ENCODE data around the gene CDH19.
"Not testable (repeated sequence)": the region's sequence is repeated elsewhere in the genome, so short reads cannot be mapped to it uniquely, and the experiment has no call there.

The CDH19 gene

GRCh38 chr18:66562279-66562678 lies 41.6 kb downstream of the CDH19 start:
- no peak for DNase-seq (ENCODE audit: low spot score)

GRCh38 chr18:66560094-66560493 lies 43.8 kb downstream of the CDH19 start:
- no peak for DNase-seq (ENCODE audit: low spot score)

DNA sequence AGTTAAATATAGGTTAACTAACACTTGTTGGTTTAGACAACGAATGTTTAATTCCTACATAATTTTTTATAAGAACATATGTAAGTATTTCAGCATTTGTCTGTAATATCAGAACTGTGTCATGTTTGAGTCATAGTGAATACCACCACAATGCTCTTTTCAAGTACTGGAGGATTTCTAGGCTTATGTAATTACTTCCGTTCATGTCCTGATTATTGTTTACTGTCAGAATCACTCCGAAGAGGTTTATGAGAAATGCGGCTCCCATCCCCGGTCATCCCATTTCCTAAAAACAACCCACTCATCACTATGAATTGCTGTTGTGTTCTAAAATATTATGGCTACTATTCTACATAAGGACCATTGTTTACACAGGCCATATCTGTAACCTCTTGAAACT lies 45.1 kb downstream of the CDH19 start:
- no peak for DNase-seq (ENCODE audit: low spot score)

DNA sequence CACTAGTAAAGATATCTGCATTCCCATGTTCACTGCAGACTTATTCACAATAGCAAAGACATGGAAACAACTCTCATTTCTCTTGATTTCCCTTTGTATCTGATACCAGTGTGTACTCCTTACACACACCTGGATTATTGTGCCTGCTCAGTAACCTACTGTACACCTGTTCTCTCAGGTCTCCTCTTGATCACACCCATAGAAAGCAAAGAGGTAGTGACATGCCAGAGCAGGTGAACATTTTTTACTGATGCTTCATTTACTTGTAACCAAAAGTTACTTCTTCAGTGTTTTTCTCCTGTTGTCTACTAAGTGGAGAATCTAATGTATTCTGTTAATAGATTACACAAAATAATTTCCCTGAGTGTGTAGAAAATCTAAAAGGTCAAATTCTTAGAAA lies 46.8 kb downstream of the CDH19 start:
- DNase-seq (ENCODE audit: low spot score) = no peak

DNA sequence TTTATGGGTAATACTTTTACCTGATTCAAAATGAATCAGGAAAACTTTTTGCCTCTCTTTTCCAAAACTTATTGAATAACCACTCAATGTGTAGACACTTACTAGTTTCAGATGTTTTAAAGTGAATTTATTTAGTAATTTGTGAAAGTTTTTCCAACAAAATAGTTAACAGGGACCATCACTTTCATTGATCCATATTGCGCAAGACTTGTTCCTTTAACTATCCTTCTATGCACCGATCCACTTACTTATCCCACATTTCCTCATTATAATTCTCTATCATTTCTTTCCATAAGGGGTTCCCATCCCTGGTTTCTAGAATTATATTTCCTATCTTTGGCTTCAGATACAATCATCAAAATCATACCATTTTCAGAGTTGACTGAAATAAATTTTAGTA lies 48.3 kb downstream of the CDH19 start:
- no peak for DNase-seq (ENCODE audit: low spot score)

DNA sequence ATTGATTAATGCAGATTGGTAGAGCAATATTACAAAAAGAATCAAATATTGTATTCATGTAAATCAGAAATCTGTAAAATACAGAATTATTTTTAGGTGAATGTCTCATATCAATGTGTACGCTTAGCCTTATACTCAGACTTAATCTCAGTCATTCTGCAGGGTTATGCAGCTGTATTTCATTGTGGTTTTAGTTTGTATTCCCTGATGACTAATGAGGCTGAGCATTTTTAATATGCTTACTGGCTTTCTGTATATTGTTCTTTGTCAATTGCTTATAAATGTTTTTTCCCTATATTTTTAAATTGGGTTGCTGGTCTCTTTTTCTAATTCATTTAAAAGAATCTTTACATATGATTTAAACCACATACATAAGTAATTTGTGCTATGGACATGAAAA lies 50.1 kb downstream of the CDH19 start:
- DNase-seq (ENCODE audit: low spot score) = no peak

GRCh38 chr18:66550366-66550765 lies 53.5 kb downstream of the CDH19 start:
- DNase-seq (ENCODE audit: low spot score) = no peak

GRCh38 chr18:66548747-66549146 lies 55.1 kb downstream of the CDH19 start:
- no peak for DNase-seq (ENCODE audit: low spot score)

DNA sequence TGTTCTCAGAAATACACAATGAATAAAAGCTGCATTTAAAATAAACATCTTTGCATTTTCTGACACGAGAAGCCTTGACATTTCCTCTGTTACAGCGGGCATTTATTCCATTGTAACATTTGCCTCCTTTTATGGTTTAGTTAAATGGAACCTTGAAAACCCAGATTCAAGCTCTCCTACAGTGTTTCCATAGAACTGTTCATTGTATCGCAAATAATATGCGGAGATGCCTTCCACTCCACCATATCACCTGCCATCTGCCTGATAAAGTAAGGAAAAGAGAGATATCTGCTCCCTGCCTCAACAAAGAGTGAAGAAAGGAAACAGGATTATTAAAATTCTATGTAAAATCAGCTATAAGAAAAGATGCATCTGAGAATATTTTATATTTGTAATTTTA lies 69.8 kb downstream of the CDH19 start:
- no peak for DNase-seq (ENCODE audit: low spot score)

GRCh38 chr18:66533693-66534092 lies 70.2 kb downstream of the CDH19 start:
- DNase-seq (ENCODE audit: low spot score) = no peak

DNA sequence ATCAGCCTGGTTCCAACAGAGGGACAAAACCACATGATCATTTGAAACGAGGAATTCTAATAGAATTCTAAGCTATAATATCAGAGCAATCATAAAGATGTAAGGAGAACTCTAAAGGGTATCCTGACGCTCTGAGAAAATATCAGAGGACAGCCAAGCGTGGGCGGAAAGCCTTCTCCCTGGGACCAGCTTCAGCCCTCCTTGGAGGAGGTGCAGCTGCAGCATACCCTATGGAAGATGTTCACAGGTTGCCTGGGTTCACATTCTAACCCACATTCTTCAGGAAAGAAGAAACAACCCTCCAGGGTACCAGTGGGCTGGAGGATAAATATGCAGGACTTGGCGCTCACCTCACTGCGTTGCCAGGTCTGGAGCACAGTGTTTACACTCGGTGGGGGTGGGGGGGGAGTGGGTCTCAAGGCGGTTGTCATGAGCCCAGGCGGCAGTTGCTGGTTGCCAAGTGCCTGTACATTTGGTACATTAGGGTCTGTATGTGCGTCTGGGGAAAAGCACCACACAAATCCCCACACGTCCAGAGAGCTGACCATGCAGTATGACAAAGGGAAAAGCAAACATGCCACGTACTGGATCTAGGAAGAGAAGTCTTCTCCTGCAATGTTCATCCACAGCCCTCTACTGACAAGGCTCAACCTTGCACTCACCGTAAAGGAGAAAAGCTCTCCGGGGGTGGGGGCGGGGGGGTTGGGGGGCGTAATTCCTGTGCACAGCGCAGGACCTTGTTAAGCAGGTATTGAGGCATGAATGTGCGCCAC lies 80.5 kb downstream of the CDH19 start:
- DNase-seq (ENCODE audit: low spot score) = no peak

- no peak for DNase-seq (ENCODE audit: low spot score)
These were observed 89.9 kb downstream of the CDH19 start for GRCh38 chr18:66513996-66514395.

DNA sequence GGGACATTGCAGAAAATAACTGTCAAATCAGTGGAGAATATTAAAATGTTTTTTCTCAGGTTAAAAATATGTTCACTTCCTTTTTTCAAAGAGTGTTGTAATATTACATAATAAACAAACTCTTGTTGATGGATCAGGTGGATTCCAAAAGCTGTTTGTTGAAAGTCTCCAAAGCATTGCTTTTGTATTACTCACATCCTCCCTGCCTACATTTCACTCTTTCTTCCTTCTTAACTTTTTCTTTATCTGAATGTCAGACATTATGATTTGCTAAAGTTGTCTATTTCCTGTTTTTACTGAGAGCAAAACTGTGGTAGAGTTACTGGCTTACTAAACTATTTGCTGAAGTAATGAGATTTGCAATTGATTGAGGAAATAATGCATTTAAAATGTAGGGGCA lies 92.1 kb downstream of the CDH19 start:
- DNase-seq (ENCODE audit: low spot score) = no peak

GRCh38 chr18:66511289-66511688 lies 92.6 kb downstream of the CDH19 start:
- DNase-seq (ENCODE audit: low spot score) = no peak

- no peak for DNase-seq (ENCODE audit: low spot score)
These were observed 93.4 kb downstream of the CDH19 start for GRCh38 chr18:66510357-66511045.

- DNase-seq (ENCODE audit: low spot score) = no peak
These were observed 95.0 kb downstream of the CDH19 start for GRCh38 chr18:66508937-66509336.

- DNase-seq (ENCODE audit: low spot score) = no peak
These were observed 97.7 kb downstream of the CDH19 start for GRCh38 chr18:66506178-66506577.

DNA sequence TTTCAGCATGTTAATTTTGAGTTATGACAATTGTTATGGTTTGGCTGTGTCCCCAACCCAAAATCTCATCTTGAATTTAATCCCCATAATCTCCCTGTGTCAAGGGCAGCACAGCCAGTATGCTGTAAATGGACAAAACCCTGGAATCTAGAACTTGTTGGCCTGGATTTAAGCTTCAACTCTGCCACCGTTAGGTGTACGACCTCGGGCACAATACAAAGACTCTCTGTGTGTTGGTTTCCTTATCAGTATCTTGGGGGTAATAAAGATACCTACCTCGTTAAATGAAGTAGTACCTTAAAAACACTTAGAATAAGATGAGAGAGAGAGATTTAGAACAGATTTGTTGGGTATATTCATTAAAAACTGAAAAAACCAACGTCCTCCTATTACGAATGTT lies 106.5 kb downstream of the CDH19 start:
- DNase-seq (ENCODE audit: low spot score) = no peak

DNA sequence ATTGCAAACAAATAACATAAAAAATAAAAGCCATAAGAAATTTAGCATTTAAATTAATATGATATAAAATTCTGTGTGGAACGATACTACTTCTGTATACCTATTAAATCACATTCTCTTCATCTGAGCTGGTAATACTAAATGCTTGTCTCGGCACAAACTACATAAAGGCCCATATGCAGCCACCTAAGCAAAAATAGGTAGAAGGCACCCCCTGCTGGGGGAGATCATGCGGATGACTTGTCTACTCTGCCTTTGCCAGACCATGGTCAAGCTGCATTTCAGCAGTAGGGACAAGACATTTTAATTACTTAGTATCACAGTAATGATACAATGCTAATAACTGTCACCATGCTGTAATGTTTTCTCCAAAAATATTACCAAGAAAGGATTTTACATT lies 108.0 kb downstream of the CDH19 start:
- DNase-seq (ENCODE audit: low spot score) = no peak

DNA sequence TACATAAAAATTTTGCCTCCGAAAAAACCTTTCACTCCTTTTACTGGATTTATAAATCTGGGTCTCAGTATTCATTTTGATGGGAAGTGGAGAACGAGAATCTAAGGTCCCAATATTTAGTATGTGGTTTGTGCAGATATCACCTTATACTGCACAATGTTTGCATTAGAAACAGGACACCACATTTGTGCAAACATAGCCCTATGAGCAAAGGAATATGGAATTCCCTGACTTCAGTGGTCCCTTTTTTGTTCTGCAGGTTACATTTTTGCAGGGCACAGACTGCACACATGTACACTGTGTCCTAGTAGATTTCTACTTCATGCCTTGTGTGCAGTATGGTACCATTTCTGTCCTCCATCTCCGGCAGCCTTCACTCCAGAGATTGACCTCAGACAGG lies 130.0 kb downstream of the CDH19 start:
- DNase-seq (ENCODE audit: low spot score) = no peak

DNA sequence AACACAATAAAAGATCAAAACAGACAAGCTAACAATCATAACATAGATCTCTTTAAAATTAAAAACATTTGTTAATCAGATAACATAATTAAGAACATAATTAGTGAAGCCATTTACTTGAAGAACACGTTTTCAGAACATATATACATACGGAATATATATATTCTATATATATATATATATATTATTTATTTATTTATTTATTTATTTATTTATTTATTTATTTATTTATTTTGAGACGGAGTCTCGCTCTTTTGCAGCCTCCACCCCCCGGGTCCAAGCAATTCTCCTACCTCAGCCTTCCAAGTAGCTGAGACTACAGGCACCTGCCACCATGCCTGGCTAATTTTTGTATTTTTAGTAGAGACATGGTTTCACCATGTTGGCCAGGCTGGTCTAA lies 137.7 kb downstream of the CDH19 start:
- DNase-seq (ENCODE audit: low spot score) = not testable (repeated sequence)

- no peak for DNase-seq (ENCODE audit: low spot score)
These were observed 142.5 kb downstream of the CDH19 start for GRCh38 chr18:66461344-66461743.

GRCh38 chr18:66457245-66457644 lies 146.6 kb downstream of the CDH19 start:
- DNase-seq (ENCODE audit: low spot score) = no peak

Data from AG08395 (cell line).